ENCODE results near the gene PRKCQ. TPM values are rescaled to one million over a fixed set of nuclear protein-coding genes. Genes with fewer than 3 reads are reported as not detected.

Gene PRKCQ
- total RNA-seq, 1 experiment from 2014 or later = 0.73 TPM

DNA sequence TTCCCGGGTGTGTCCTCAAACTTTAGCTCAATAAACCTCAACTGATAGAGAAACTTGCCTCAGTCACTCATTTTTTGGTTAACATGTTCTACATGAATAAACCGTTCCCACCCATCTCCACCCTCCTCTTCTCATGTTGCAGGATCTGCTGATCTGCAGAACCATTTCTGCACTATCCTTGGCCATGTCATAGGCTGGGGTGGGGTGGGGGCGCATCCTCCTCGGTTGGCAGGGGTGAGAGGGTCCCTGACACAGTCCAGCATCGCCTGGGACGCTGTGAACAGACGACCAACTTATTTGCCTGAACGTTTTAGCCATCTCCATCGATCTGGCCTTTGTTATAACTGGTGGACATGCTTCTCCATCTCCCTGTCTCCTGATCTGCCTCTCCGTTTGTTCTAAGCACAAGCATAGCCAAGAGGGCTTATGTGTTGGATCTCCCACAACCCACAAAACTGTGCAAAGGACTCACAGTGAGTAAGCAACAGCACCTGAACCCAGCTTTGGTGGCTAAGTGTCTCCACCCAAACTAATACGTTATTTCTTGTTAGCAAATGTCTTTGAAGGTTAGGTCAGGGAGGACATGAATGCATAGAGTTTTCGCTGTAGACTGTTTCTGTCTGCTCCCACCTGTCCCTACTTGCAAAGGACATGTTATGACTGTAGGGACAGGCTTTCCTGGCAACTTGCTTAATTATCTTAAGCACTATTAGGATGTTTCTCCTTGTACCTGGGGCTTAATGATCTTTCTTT lies 51.7 kb downstream of the PRKCQ start:
- no TSS peak for BruUV-seq (replicated peaks)
- DNase-seq = no peak
- H3K4me3 Mint-ChIP-seq (ENCODE audit: low read depth, unreplicated experiment) = no peak overlapping the region
- peaks cover 100% of the 10 kb centered on the region for H3K27me3 Mint-ChIP-seq (ENCODE audit: unreplicated experiment)
- intact Hi-C loops (cut with micrococcal nuclease; ENCODE audit: unreplicated experiment) = no loop called here
- CTCF ChIA-PET = no interaction called here
- H3K27ac Mint-ChIP-seq (ENCODE audit: unreplicated experiment) = no peak overlapping the region
- TF ChIP-seq, protein P1, sequence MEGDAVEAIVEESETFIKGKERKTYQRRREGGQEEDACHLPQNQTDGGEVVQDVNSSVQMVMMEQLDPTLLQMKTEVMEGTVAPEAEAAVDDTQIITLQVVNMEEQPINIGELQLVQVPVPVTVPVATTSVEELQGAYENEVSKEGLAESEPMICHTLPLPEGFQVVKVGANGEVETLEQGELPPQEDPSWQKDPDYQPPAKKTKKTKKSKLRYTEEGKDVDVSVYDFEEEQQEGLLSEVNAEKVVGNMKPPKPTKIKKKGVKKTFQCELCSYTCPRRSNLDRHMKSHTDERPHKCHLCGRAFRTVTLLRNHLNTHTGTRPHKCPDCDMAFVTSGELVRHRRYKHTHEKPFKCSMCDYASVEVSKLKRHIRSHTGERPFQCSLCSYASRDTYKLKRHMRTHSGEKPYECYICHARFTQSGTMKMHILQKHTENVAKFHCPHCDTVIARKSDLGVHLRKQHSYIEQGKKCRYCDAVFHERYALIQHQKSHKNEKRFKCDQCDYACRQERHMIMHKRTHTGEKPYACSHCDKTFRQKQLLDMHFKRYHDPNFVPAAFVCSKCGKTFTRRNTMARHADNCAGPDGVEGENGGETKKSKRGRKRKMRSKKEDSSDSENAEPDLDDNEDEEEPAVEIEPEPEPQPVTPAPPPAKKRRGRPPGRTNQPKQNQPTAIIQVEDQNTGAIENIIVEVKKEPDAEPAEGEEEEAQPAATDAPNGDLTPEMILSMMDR (IDR thresholded peaks at IDR 0.05; ENCODE audit: unreplicated experiment) = no peak
- no peaks in the 10 kb centered on the region for H3K9me3 Mint-ChIP-seq (ENCODE audit: low read depth, unreplicated experiment)
- H3K4me1 Mint-ChIP-seq (ENCODE audit: low read depth, unreplicated experiment) = no peaks in the 10 kb centered on the region
- H3K36me3 Mint-ChIP-seq (ENCODE audit: insufficient read depth, unreplicated experiment) = no peaks in the 10 kb centered on the region

DNA sequence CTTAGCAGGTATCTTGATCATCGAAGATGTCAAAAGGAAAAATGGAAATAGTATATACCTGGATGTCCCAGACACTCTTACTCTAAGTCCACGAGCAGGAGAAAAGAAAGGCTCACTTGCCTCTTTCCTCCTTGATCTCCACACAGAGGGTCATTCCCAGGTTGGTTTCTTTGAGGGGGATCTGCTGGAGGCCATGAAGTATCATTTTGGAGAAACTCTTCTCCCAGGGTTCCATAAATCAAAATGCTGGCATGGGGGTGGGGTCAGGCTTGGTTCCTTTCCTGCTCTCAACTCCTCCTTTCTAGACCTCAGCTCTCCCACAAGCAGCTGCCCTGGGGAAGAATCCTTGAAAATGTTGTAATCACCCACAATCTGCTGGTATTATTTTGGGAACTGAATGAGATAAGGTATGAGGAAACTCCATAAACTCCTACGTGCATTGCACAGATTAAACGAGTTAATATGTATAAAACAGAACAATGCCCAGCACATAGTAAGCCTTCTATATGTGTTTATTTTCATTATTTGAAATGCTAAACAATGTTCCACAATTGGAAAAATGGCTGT lies 54.4 kb downstream of the PRKCQ start:
- DNase-seq = no peak
- no peaks in the 10 kb centered on the region for H3K9me3 Mint-ChIP-seq (ENCODE audit: low read depth, unreplicated experiment)
- CTCF ChIA-PET = no interaction called here
- no peak overlapping the region for H3K27ac Mint-ChIP-seq (ENCODE audit: unreplicated experiment)
- intact Hi-C loops (cut with micrococcal nuclease; ENCODE audit: unreplicated experiment) = no loop called here
- H3K27me3 Mint-ChIP-seq (ENCODE audit: unreplicated experiment) = peaks cover 84% of the 10 kb centered on the region
- H3K4me3 Mint-ChIP-seq (ENCODE audit: low read depth, unreplicated experiment) = no peak overlapping the region
- no peaks in the 10 kb centered on the region for H3K36me3 Mint-ChIP-seq (ENCODE audit: insufficient read depth, unreplicated experiment)
- no peaks in the 10 kb centered on the region for H3K4me1 Mint-ChIP-seq (ENCODE audit: low read depth, unreplicated experiment)
- TF ChIP-seq, protein P1 (IDR thresholded peaks at IDR 0.05; ENCODE audit: unreplicated experiment) = no peak
- no TSS peak for BruUV-seq (replicated peaks)

DNA sequence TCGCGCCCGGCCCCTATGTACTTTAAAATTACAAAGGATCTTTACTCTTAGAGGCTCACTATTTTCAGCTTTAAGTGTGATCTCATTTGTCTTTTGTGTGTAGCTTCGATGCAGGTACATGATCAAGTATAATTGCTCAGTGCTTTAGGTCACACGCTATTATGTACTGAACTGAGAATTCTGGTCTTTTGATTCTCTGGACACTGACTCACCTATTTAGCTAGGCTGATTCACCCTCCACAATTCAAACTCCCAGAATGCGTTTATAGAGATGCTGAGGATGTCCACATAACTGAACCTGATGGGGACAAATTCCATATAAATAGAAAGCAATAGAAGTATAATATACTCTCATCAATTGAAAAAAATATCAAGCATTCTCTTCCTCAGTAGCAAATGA lies 57.8 kb downstream of the PRKCQ start:
- TF ChIP-seq, protein P1 (IDR thresholded peaks at IDR 0.05; ENCODE audit: unreplicated experiment) = no peak
- H3K27me3 Mint-ChIP-seq (ENCODE audit: unreplicated experiment) = peaks cover 84% of the 10 kb centered on the region
- BruUV-seq (replicated peaks) = no TSS peak
- no peak for DNase-seq
- no peaks in the 10 kb centered on the region for H3K36me3 Mint-ChIP-seq (ENCODE audit: insufficient read depth, unreplicated experiment)
- H3K9me3 Mint-ChIP-seq (ENCODE audit: low read depth, unreplicated experiment) = no peaks in the 10 kb centered on the region
- H3K27ac Mint-ChIP-seq (ENCODE audit: unreplicated experiment) = no peak overlapping the region
- no peaks in the 10 kb centered on the region for H3K4me1 Mint-ChIP-seq (ENCODE audit: low read depth, unreplicated experiment)
- intact Hi-C loops (cut with micrococcal nuclease; ENCODE audit: unreplicated experiment) = no loop called here
- CTCF ChIA-PET = no interaction called here
- H3K4me3 Mint-ChIP-seq (ENCODE audit: low read depth, unreplicated experiment) = no peak overlapping the region

DNA sequence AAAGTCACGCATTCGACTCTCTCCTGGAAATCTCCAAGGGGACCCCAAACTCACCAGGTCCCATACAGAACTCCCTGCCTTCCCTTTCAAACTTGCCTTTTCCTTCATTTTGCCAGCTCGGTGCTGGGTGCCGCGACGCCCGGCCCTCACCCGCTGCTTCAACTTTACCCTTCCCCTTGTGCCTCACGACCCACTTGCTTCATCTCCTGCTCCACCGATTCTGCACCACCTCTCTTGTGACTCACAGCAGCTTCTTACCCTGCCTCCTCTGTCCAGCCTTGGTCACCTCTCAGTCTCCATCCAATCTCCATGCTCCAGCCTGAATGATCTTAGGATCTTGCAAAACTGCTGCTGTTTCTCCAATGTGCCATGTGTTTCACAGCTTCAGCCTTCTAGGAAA lies 59.9 kb downstream of the PRKCQ start:
- H3K4me3 Mint-ChIP-seq (ENCODE audit: low read depth, unreplicated experiment) = no peak overlapping the region
- CTCF ChIA-PET = no interaction called here

More for the DNA sequence above, 59.9 kb downstream of the PRKCQ start:
- Mint-ChIP-seq H3K27me3 (ENCODE audit: unreplicated experiment) (peaks cover 84% of the 10 kb centered on the region), H3K36me3 (ENCODE audit: insufficient read depth, unreplicated experiment) (no peaks in the 10 kb centered on the region), H3K4me1 (ENCODE audit: low read depth, unreplicated experiment) (no peaks in the 10 kb centered on the region), H3K9me3 (ENCODE audit: low read depth, unreplicated experiment) (no peaks in the 10 kb centered on the region), H3K27ac (ENCODE audit: unreplicated experiment) (no peak overlapping the region)
- DNase-seq = no peak
- TF ChIP-seq, protein P1 (IDR thresholded peaks at IDR 0.05; ENCODE audit: unreplicated experiment) = no peak
- intact Hi-C loops (cut with micrococcal nuclease; ENCODE audit: unreplicated experiment) = no loop called here
- no TSS peak for BruUV-seq (replicated peaks)

Measured in Calu3 (cell line).